ACHN (cell line): Measurements from ENCODE around the gene PAPLN.
A peak's percentile ranks its signal among the peaks of the same experiment; 100 is the strongest.
"Not testable (repeated sequence)": the region's sequence is repeated elsewhere in the genome, so short reads cannot be mapped to it uniquely, and the experiment has no call there.

Experiments used
- DNase-seq: peaks from one replicate; pipeline ENCODE4 v3.0.0-alpha.2; 2015
- in situ Hi-C: cut with HindIII; loops from 2 replicates; pipeline ENCODE4 v1.10.0; 2017; ENCODE audit warnings: low sequenced_read_pairs, low pct_ligation_motif_present, low pct_unique_long_range_greater_than_20kb

The PAPLN gene, protein sequence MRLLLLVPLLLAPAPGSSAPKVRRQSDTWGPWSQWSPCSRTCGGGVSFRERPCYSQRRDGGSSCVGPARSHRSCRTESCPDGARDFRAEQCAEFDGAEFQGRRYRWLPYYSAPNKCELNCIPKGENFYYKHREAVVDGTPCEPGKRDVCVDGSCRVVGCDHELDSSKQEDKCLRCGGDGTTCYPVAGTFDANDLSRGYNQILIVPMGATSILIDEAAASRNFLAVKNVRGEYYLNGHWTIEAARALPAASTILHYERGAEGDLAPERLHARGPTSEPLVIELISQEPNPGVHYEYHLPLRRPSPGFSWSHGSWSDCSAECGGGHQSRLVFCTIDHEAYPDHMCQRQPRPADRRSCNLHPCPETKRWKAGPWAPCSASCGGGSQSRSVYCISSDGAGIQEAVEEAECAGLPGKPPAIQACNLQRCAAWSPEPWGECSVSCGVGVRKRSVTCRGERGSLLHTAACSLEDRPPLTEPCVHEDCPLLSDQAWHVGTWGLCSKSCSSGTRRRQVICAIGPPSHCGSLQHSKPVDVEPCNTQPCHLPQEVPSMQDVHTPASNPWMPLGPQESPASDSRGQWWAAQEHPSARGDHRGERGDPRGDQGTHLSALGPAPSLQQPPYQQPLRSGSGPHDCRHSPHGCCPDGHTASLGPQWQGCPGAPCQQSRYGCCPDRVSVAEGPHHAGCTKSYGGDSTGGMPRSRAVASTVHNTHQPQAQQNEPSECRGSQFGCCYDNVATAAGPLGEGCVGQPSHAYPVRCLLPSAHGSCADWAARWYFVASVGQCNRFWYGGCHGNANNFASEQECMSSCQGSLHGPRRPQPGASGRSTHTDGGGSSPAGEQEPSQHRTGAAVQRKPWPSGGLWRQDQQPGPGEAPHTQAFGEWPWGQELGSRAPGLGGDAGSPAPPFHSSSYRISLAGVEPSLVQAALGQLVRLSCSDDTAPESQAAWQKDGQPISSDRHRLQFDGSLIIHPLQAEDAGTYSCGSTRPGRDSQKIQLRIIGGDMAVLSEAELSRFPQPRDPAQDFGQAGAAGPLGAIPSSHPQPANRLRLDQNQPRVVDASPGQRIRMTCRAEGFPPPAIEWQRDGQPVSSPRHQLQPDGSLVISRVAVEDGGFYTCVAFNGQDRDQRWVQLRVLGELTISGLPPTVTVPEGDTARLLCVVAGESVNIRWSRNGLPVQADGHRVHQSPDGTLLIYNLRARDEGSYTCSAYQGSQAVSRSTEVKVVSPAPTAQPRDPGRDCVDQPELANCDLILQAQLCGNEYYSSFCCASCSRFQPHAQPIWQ

GRCh38 chr14:73237219-73237785, at the start of gene PAPLN:
Gene PAPLN (plus strand): TSS chr14:73237506. CDS start chr14:73239779, 2,273 bp downstream.
- DNase-seq = peak; percentile 29

DNA sequence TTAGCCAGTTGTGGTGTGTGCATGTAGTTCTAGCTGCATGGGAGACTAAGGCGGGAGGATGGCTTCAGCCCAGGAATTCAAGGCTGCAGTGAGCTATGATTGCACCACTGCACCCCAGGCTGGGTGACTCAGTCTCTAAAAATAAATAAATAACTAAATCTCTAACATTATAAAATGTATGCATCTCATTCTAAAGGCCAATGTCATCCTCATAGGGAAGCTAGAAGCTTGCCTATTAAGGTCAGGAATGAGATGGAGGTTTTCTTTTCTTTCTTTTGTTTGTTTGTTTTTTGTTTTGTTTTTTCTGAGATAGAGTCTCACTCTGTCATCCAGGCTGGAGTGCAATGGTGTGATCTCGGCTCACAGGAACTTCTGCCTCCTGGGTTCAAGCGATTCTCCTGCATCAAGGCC, 48.8 kb upstream of the PAPLN start:
- in situ Hi-C loops = no loop called here
- peak; percentile 56 for DNase-seq

More at GRCh38 chr14:73237219-73237785, at the start of gene PAPLN:
- in situ Hi-C loops = no loop called here

DNA sequence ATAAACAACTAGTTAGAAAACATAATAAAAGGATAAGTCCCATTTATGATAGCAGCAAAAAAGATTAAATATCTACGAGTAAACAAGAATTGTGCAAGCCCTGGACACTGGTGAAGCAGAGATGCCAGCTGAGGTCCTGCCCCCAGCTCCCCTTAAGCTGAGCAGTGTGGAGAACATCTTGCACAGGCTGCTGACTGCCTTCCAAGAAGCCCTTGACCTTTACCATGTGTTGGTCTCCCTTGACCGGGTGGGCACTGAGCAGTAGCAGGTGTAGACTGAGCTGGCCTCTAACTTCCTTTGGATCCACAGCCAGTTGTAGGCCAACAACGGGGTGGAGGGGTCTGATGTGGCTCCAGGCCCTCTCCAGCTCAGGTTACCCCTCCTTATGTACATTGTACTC, 47.7 kb upstream of the PAPLN start:
- peak; percentile 53 for DNase-seq
- in situ Hi-C loops = no loop called here

GRCh38 chr14:73191441-73191840, 45.9 kb upstream of the PAPLN start:
- in situ Hi-C loops = no loop called here
- DNase-seq = no peak

DNA sequence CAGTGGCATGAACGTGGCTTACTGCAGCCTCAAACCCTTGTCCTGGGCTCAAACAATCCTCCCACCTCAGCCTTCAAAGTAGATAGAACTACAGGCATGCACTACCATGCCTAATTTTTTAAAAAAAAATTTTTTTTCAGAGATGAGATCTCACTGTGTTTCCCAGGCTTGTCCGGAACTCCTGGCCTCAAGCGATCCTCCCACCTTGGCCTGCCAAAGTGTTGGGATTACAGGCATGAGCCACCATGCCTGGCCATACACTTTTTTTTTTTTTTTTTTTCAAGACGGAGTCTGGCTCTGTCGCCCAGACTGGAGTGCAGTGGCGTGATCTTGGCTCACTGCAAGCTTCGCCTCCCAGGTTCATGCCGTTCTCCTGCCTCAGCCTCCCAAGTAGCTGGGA, 43.0 kb upstream of the PAPLN start:
- in situ Hi-C loops, DNase-seq: not testable (repeated sequence)

DNA sequence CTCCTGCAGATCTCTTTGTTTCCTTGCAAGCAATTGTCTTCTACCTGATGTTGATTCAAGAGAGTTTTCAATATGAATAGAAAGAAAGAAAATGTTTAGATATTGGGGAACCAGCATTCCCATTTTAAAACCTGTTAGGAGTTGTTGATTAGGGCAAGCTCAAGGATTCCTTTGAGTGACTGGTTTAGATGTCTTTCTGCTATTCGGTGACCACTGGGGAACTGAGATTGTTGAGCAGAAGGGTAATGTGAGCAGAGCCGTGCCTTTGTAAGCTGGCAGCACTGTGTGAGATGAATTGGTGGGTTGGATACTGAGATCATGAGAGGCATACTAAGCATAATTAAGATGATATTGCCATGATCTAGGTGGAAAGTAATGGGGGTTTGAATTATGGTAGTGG, 39.1 kb upstream of the PAPLN start:
- no peak for DNase-seq
- in situ Hi-C loops = no loop called here

DNA sequence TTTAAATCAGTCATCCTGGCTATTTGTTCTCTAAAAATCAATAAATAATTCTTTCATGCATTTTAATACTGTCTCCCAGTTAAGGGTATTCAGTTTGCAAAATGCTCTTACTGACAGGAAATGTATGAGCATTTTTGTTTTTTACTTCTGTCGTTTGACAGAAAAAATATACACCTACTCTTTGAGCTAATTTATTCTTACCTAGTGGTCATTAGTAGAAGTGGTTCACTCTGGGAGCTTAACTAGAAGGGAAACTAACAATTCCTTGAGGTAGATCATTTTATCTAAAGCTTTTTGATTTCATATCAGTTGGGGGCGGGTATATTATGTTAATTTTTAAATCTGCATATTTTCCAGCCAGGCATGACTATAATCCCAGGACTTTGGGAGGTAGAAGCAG, 33.8 kb upstream of the PAPLN start:
- in situ Hi-C loops = no loop called here
- DNase-seq = no peak

- in situ Hi-C loops = no loop called here
- no peak for DNase-seq
These were observed 29.7 kb upstream of the PAPLN start for GRCh38 chr14:73207615-73208014.

GRCh38 chr14:73208390-73208789, 28.9 kb upstream of the PAPLN start:
- no peak for DNase-seq
- in situ Hi-C loops = no loop called here

DNA sequence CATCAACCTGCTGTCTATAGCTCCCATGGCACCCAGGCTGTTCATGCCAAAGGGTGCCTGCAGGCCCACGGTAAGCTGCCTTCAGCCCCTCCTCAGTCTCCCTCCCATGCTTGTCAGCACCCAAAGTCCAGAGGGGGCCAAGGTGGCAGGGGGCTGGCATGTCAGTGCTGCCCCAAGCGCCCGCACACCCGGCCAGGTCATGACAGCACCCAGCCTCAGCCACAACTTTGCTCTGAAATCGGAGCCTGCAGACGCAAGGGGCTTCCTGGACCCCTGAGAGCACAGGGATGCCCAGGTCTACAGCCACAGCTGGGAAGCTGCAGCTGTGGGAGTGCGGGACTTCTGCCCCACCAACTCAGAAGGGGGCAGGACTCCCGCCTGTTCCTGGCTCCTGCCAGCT, 28.5 kb upstream of the PAPLN start:
- DNase-seq = no peak
- in situ Hi-C loops = no loop called here

DNA sequence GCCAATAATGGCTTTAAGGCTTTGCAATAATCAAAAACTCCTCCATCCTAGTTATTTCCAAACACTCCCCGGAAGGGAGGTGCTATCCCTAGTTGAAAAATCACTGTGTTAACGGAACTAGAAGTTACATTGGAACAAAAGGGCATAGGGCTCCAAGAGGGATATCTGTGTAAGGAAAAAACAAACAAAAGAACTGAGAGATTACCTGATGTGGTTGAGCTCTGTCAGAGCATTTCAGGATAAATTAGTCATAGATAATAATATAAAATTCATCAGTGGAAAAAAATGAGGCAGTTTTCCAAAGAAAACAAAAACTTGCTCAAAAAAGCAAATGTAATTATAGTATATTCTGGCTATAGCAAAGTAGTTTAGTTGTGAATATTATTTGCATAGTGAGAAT, 27.4 kb upstream of the PAPLN start:
- in situ Hi-C loops = no loop called here
- DNase-seq = no peak

DNA sequence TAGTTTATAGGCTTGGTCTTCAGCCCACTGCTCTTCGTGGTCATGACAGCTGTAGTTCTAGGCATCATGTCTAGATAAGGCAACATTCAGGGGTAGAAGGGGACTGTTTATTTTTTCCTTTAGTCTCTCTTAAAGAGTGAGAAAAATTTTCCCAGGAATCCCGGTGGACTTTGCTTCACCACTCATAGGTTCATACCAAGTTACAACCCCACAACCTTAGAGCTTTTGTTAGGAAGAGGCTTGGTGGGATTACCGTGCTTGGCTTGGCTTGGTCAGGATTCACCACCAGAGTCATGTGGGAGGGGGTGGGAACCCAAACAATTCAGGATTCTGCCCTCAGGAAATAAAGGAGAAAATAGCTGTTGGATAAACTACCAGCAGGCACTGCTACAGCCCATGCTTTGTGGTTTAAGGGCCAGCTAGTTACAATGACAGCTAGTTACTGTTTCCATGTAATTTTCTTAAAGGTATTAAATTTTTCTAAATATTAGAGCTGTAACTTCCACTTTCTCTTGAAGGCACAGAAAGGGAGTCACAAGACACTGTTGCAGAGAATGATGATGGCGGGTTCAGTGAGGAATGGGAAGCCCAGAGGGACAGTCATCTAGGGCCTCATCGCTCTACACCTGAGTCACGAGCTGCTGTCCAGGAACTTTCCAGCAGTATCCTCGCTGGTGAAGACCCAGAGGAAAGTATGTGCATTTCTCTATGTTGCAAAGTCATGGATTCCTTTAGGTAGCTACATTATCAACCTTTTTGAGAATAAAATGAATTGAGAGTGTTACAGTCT, 25.9 kb upstream of the PAPLN start:
- in situ Hi-C loops = no loop called here
- no peak for DNase-seq

- in situ Hi-C loops = no loop called here
- DNase-seq = no peak
These were observed 21.3 kb upstream of the PAPLN start for GRCh38 chr14:73216030-73216429.

- in situ Hi-C loops = no loop called here
- DNase-seq = no peak
These were observed 19.9 kb upstream of the PAPLN start for GRCh38 chr14:73217411-73217810.

DNA sequence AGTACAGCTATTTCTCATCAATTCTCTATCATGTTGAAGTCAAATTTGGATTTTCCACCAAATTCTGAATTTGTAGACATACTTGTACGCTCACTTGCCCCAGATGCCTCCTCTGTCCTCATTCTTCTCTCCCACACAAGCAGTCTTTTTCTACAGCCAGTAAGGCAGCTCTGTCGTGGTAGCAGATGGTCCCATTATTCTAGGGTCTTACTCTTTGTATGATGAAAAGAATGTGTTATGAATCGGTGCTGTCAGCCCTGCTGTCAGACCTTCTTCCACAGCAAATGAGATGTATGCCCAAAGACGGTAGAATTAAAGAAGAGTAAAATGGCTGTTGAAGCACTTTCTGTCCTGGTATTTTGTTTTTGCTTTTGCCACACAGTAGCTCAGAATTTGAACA, 17.2 kb upstream of the PAPLN start:
- in situ Hi-C loops = no loop called here
- no peak for DNase-seq

- no peak for DNase-seq
- in situ Hi-C loops = no loop called here
These were observed 16.7 kb upstream of the PAPLN start for GRCh38 chr14:73220634-73221033.

GRCh38 chr14:73221945-73222344, 15.4 kb upstream of the PAPLN start:
- in situ Hi-C loops = no loop called here
- no peak for DNase-seq

GRCh38 chr14:73223049-73223448, 14.3 kb upstream of the PAPLN start:
- in situ Hi-C loops = no loop called here
- DNase-seq = no peak
